SK-N-SH (cell line): ENCODE results near the gene PCDHA7.

ENCODE experiments used
- CTCF ChIP-seq: fragments of 200-600 bp; sonication (generic); IDR thresholded peaks from 2 replicates; pipeline ENCODE4 v1.6.1; 2017; ENCODE audit warnings: antibody characterized with exemption, mild to moderate bottlenecking, moderate library complexity
- EP300 ChIP-seq, 2 experiments: IDR thresholded peaks; 2 replicates each; pipeline versions ENCODE4 v1.4.0 to v1.6.1; 2012; ENCODE audit warnings: borderline replicate concordance in 1 of 2, low read depth in 1 of 2, low read length in 1 of 2
- EZH2phosphoT487 ChIP-seq: fragments of 200-600 bp; sonication (generic); IDR thresholded peaks from 2 replicates; pipeline ENCODE4 v1.6.1; 2017; ENCODE audit warnings: low read depth, mixed run types, mild to moderate bottlenecking, antibody characterized with exemption, moderate library complexity, borderline replicate concordance
- GATA2 ChIP-seq: sonication (generic); formaldehyde crosslinking; IDR thresholded peaks from 2 replicates; pipeline ENCODE4 v1.5.0; 2020; ENCODE audit warnings: mild to moderate bottlenecking, missing genetic modification reagents
- POLR2AphosphoS5 ChIP-seq: IDR thresholded peaks from 2 replicates; pipeline ENCODE4 v1.6.1; 2012; ENCODE audit warnings: low read depth, low read length
- SIN3A ChIP-seq: IDR thresholded peaks from 2 replicates; pipeline ENCODE4 v1.6.1; 2012; ENCODE audit warnings: low read depth, mild to moderate bottlenecking, low read length, moderate library complexity, borderline replicate concordance
- TAF1 ChIP-seq: IDR thresholded peaks from 2 replicates; pipeline ENCODE4 v1.6.1; 2012; ENCODE audit warnings: low read depth, mild to moderate bottlenecking, low read length, moderate library complexity, borderline replicate concordance

DNA sequence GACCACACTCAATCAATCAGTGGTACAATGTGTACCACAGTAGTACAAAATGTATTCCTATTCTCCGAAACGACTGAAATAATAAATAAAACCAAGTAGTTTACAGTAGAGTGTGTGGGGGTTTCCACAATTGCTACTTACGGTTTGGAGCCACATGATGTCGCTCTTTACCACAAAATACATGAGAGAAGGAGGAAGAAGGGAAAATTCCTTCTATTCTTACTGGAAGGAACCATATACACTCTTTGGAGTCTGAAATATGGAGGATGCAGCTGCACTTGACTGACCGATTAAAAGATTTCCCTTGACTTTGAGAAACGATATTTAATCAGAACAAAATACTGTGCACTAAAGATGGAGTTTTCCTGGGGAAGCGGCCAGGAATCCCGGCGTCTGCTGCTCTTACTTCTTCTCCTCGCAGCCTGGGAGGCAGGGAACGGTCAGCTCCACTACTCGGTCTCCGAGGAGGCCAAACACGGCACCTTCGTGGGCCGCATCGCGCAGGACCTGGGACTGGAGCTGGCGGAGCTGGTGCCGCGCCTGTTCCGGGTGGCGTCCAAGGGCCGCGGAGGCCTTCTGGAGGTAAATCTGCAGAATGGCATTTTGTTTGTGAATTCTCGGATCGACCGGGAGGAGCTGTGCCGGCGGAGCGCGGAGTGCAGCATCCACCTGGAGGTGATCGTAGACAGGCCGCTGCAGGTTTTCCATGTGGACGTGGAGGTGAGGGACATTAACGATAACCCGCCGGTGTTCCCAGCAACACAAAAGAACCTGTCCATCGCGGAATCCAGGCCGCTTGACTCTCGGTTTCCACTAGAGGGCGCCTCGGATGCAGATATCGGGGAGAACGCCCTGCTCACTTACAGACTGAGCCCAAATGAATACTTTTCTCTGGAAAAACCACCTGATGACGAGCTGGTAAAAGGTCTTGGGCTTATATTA is 27.0 kb upstream of the PCDHA7 start, which contains the start of gene PCDHA4:
- TF ChIP-seq CTCF, result peak; percentile 63
- no peak for TF ChIP-seq EP300 (IDR thresholded peaks at IDR 0.05; ENCODE audit: borderline replicate concordance in 1 of 2, low read depth in 1 of 2, low read length in 1 of 2)
- TF ChIP-seq GATA2, result no peak
- TF ChIP-seq SIN3A, result no peak
- TF ChIP-seq TAF1, result no peak
- TF ChIP-seq POLR2AphosphoS5, result no peak
- no peak for TF ChIP-seq EZH2phosphoT487
